ENCODE measurements around the gene PRMT1.

PRMT1 gene

GRCh38 chr19:49636233-49636932 lies 40.7 kb upstream of the PRMT1 start:
- H3K27ac ChIP-seq, result no peak overlapping the region
- TF ChIP-seq ZFX (IDR thresholded peaks at IDR 0.05; ENCODE audit: borderline replicate concordance), result no peak
- no peak for TF ChIP-seq CTCF (IDR thresholded peaks at IDR 0.05)

DNA sequence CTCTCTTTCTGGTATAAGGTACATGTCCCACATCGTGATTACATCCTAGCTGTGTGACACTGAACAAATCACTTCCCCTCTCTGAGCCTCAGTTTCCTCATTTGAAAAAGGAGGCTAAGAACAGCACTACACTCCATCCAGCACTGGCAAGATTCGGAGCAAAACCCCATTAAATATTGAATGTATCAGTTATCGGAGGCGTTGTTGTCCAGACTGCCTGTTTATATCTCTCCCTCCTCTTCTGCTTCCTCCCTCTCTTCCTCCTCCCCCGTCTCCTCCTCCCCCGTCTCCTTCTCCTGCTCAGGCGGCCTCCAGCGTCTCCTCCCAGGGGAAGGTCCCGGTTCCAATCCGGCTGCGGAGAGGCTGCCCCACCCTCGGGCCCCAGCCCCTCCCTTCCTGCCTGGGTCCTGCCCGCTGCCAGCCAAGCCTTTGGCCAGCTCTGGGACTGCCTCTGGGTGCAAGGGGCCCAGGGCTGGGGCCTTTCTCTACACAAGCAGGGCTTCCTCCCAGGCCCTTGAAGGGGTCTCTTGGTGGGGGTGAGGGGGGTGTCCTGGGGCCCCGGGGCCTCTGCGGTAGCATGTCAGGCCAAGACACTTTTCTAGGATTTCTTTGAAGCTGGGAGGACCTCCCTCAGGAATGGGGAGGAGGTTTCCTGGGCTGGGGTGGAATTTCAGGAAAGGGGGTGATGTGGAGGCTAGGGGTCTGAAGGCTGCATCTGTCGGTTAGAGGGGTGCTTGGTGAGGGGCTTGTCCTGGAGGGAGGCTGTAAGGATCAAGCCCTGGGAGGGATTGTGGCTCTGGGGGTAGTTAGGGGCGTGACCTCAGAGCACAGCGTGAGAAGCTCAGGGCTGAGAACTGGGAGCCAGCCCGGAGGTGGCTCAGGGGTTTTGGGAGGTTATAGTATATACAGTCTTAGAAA lies 39.0 kb upstream of the PRMT1 start:
- peak overlapping the region; percentile 83 for H3K27ac ChIP-seq
- TF ChIP-seq CTCF (IDR thresholded peaks at IDR 0.05) (no peak), ZFX (IDR thresholded peaks at IDR 0.05; ENCODE audit: borderline replicate concordance) (no peak)

DNA sequence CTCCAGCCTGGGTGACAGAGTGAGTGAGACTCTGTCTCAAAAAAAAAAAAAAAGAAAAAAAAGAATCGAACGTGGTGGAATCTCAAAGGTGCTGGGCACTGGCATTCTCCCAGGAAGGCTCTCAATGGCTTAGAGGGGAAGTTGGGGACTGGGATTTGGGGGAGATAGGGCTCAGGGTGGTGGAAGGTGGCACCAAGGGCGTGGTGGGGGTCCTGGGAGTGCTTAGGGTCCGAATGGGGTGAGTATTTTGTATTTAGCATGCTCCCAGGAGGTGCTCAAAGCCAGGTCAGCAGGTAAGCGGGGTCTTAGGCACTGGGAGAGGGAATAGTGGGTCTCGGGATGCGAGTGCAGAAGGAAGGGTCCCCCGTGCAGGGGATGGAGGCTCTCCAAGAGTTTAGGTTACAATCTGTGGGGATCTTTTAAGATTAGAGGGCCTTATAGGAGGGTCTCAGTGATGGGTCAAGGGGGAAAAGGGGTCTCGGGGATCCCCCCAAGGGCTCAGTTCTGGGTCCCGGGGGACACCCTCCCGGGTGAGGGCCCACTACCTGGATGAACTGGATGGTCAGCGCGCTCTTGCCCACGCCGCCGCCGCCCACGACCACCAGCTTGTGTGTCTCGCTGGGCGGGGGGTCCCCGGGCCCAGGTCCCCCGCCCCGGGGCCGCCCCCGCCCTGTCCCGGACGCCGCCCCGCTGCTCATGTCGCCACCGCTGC lies 37.5 kb upstream of the PRMT1 start:
- H3K27ac ChIP-seq, result peak overlapping the region; percentile 83

DNA sequence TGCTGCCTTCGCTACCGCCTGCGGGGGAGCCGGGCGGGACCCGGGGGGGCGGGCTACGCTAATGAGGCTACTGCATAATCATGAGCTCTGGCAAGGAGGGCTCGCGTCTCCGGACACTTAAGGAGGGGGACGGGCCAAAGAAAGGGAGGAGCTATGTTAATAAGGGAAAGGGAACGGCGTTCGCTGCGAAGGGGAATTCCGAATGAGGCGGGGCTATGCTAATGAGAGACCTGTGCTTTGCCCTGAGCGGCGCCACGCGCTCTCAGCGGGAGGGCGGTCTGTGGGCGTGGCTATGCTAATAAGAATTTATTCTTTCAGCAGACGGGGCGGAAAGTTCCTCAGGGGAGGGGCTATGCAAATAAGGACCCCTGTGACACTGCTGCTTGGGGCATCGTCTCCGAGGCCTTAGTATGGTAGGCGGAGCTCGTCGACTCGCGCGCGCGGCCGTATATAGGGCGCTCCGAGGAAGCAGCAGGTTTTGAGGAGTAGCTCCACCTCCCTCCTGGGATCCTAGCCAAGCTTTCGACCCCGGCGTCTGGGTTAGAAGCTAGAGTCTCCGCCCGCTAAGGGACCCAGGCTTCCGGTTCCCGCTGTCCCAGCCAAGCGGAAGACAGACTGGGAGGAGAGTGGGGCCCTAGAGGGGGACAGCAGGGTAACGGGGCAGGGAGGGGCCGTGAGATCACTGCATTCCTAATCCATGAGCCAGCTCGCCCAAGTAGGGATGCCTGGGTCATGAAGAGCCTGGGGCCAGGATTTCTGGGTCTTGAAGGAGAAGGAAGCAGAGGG lies 36.8 kb upstream of the PRMT1 start, which contains the start of gene RRAS:
Gene RRAS, minus strand, starts transcription at position 31 of the 786 bp plus-strand sequence. CDS start 45 bp downstream, outside the sequence.
- H3K27ac ChIP-seq, result peak within 1 kb of the TSS; percentile 83
- no peak for TF ChIP-seq ZFX (IDR thresholded peaks at IDR 0.05; ENCODE audit: borderline replicate concordance)
- no peak for TF ChIP-seq CTCF (IDR thresholded peaks at IDR 0.05)

More for the DNA sequence above, 37.5 kb upstream of the PRMT1 start:
- TF ChIP-seq CTCF (IDR thresholded peaks at IDR 0.05), result no peak
- no peak for TF ChIP-seq ZFX (IDR thresholded peaks at IDR 0.05; ENCODE audit: borderline replicate concordance)

GRCh38 chr19:49641688-49642491 lies 35.2 kb upstream of the PRMT1 start, which contains the start of gene SCAF1:
Gene SCAF1, plus strand, starts transcription at chr19:49642209. Its CDS starts 2,818 bp downstream, at chr19:49645027.
- TF ChIP-seq ZFX (IDR thresholded peaks at IDR 0.05; ENCODE audit: borderline replicate concordance) (no peak), CTCF (IDR thresholded peaks at IDR 0.05) (no peak)
- peak within 1 kb of the TSS; percentile 83 for H3K27ac ChIP-seq

All from 22Rv1 (cell line).